ENCODE data around the gene OR4D9. TPM values are rescaled to one million over a fixed set of nuclear protein-coding genes. Genes with fewer than 3 reads are reported as not detected.
A peak's percentile ranks its signal among the peaks of the same experiment; 100 is the strongest.
"Not testable (repeated sequence)": the region's sequence is repeated elsewhere in the genome, so short reads cannot be mapped to it uniquely, and the experiment has no call there.

OR4D9 gene
- total RNA-seq, 2 experiments from 2014 or later = not detected

DNA sequence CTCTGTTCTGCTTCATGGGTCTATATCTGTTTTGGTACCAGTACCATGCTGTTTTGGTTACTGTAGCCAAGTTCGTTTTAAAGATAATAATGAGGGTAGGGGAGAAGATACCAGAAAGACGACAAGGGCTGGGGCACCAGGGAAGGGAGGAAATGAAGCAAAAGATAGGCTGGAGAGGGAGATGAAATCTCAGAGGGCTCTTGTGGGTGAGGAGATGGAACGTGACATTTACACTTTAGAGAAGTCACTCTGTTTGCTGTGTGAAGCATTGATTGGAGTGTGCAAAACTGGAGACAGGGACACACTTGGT lies 33.5 kb downstream of the OR4D9 start:
- Histone ChIP-seq H3K4me3 (ENCODE audit: low read length) (no peak overlapping the region), H3K4me1 (ENCODE audit: insufficient read depth, low read length) (no peaks in the 10 kb centered on the region), H3K27ac (ENCODE audit: low read depth in 1 of 2, low read length in 2 of 2) (no peak overlapping the region), H3K27me3 (ENCODE audit: control insufficient read depth in 1 of 2, insufficient read depth in 2 of 2, low read length in 2 of 2) (no peaks in the 10 kb centered on the region), H3K36me3 (ENCODE audit: insufficient read depth, low read length) (no peaks in the 10 kb centered on the region), H3K9me3 (ENCODE audit: control insufficient read depth in 1 of 2, insufficient read depth in 1 of 2, low read length in 2 of 2) (no peaks in the 10 kb centered on the region)
- ChIA-PET POLR2A (no interaction called here), CTCF (no interaction called here)
- ATAC-seq (ENCODE audit: poor library complexity) (no peak), DNase-seq (no peak)
- H3K36me3 Mint-ChIP-seq (ENCODE audit: low read depth) = peaks cover 5% of the 10 kb centered on the region
- no peak overlapping the region for H3K27ac Mint-ChIP-seq
- H3K4me1 Mint-ChIP-seq (ENCODE audit: low read depth) = peaks cover 6% of the 10 kb centered on the region
- no peak overlapping the region for H3K4me3 Mint-ChIP-seq
- no peaks in the 10 kb centered on the region for H3K9me3 Mint-ChIP-seq
- intact Hi-C loops (cut with DNase I, micrococcal nuclease) = loop anchor here in 1 of 2 experiments (5.0 kb wide), 1 partner anchor 212 kb away; the partner anchor contains the start of gene STX3
- H3K27me3 Mint-ChIP-seq = no peaks in the 10 kb centered on the region
- TF ChIP-seq, protein P1, sequence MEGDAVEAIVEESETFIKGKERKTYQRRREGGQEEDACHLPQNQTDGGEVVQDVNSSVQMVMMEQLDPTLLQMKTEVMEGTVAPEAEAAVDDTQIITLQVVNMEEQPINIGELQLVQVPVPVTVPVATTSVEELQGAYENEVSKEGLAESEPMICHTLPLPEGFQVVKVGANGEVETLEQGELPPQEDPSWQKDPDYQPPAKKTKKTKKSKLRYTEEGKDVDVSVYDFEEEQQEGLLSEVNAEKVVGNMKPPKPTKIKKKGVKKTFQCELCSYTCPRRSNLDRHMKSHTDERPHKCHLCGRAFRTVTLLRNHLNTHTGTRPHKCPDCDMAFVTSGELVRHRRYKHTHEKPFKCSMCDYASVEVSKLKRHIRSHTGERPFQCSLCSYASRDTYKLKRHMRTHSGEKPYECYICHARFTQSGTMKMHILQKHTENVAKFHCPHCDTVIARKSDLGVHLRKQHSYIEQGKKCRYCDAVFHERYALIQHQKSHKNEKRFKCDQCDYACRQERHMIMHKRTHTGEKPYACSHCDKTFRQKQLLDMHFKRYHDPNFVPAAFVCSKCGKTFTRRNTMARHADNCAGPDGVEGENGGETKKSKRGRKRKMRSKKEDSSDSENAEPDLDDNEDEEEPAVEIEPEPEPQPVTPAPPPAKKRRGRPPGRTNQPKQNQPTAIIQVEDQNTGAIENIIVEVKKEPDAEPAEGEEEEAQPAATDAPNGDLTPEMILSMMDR (IDR thresholded peaks at IDR 0.05) = no peak

DNA sequence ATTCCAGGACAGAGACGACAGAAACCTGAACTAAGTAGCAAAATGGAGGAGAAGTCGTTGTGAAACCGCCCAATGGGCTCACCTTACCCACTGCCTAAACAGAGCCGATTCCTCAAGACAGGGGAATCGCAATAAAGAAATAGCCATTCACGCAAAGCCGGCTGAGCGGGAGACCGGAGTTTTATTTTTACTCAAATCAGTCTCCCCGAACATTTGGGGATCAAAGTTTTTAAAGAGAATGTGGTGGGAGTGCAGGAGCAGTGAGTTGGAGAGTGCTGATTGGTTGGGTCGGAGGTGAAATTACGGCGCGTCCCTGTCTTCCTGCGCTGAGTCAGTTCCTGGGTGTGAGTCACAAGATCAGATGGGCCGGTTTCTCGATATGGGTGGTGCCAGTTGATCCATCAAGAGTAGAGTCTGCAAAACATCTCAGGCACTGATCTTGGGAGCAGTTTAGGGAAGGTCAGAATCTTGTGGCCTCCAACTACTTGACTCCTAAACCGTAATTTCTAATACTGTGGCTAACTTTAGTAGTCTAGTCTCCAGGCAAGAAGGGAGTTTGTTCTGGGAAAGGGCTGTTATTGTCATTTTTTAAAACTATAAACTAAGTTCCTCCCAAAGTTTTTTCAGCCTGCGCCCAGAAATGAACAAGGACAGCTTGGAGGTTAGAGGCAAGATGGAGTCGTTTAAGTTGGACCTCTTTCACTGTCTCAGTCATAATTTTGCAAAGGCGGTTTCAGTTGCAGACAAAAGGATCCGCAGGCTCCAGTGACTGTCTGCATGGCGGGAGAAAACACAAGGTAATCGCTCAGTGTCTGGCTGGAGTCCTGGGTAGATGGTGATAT lies 34.1 kb downstream of the OR4D9 start:
- peaks cover 4% of the 10 kb centered on the region for H3K4me1 ChIP-seq (ENCODE audit: insufficient read depth, low read length)
- peak in 1 of 14 experiments; percentile 43 for DNase-seq
- Mint-ChIP-seq H3K4me1 (ENCODE audit: low read depth) (peaks cover 9% of the 10 kb centered on the region), H3K27me3 (peaks cover 2% of the 10 kb centered on the region), H3K27ac (no peak overlapping the region), H3K36me3 (ENCODE audit: low read depth) (peaks cover 9% of the 10 kb centered on the region), H3K4me3 (no peak overlapping the region), H3K9me3 (no peaks in the 10 kb centered on the region)
- no peaks in the 10 kb centered on the region for H3K27me3 ChIP-seq (ENCODE audit: control insufficient read depth in 1 of 2, insufficient read depth in 2 of 2, low read length in 2 of 2)
- no peak for ATAC-seq (ENCODE audit: poor library complexity)
- no peak overlapping the region for H3K27ac ChIP-seq (ENCODE audit: low read depth in 1 of 2, low read length in 2 of 2)
- ChIA-PET CTCF (no interaction called here), POLR2A (no interaction called here)
- H3K9me3 ChIP-seq (ENCODE audit: control insufficient read depth in 1 of 2, insufficient read depth in 1 of 2, low read length in 2 of 2) = no peaks in the 10 kb centered on the region
- intact Hi-C loops (cut with DNase I, micrococcal nuclease) = loop anchor here in 1 of 2 experiments (5.0 kb wide), 1 partner anchor 212 kb away; the partner anchor contains the start of gene STX3
- no peak overlapping the region for H3K4me3 ChIP-seq (ENCODE audit: low read length)
- TF ChIP-seq, protein P1 (IDR thresholded peaks at IDR 0.05) = no peak
- no peaks in the 10 kb centered on the region for H3K36me3 ChIP-seq (ENCODE audit: insufficient read depth, low read length)

DNA sequence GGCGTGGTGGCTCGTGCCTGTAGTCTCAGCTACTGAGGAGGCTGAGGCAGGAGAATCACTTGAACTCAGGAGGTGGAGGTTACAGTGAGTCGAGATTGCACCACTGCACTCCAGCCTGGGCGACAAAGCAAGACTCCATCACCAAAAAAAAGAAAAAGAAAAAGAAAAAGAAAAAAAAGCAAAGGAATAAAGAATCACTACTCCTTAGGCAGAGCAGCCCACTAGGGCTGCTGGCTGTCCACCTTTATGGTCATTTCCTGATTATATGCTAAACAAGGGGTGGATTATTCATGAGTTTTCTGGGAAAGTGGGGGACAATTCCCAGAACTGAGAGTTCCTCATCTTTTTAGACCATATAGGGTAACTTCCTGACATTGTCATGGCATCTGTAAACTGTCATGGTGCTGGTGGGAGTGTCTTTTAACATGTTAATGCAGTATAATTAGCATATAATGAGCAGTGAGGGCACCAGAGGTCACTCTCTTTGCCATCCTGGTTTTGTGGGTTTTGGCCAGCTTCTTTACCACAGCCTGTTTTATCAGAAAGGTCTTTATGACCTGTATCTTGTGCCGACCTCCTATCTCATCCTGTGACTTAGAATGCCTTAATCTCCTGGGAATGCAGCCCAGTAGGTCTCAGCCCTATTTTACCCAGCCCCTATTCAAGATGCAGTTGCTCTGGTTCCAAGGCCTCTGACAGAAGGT lies 36.4 kb downstream of the OR4D9 start:
- H3K4me3 Mint-ChIP-seq = peak overlapping the region; percentile 65
- H3K4me1 Mint-ChIP-seq (ENCODE audit: low read depth) = peaks cover 28% of the 10 kb centered on the region
- POLR2A ChIA-PET = interaction anchor here (3.1 kb wide), 1 partner anchor 121 kb away, joined by 15 read pairs; the partner anchor contains the start of gene PATL1
- H3K4me3 ChIP-seq (ENCODE audit: low read length); H3K27me3 ChIP-seq (ENCODE audit: control insufficient read depth in 1 of 2, insufficient read depth in 2 of 2, low read length in 2 of 2); H3K9me3 Mint-ChIP-seq; H3K27ac ChIP-seq (ENCODE audit: low read depth in 1 of 2, low read length in 2 of 2); ATAC-seq (ENCODE audit: poor library complexity); CTCF ChIA-PET; DNase-seq; H3K36me3 ChIP-seq (ENCODE audit: insufficient read depth, low read length); H3K9me3 ChIP-seq (ENCODE audit: control insufficient read depth in 1 of 2, insufficient read depth in 1 of 2, low read length in 2 of 2); H3K27ac Mint-ChIP-seq: not testable (repeated sequence)
- peaks cover 11% of the 10 kb centered on the region for H3K27me3 Mint-ChIP-seq
- peaks cover 26% of the 10 kb centered on the region for H3K36me3 Mint-ChIP-seq (ENCODE audit: low read depth)
- intact Hi-C loops (cut with DNase I, micrococcal nuclease) = loop anchor here in 1 of 2 experiments (5.0 kb wide), 1 partner anchor 210 kb away; the partner anchor contains the start of gene STX3
- H3K4me1 ChIP-seq (ENCODE audit: insufficient read depth, low read length) = peaks cover 14% of the 10 kb centered on the region
